Psoas muscle (tissue), 8 donors: Measurements from ENCODE around the gene PLXDC1. TPM values are rescaled to one million over a fixed set of nuclear protein-coding genes. Genes with fewer than 3 reads are reported as not detected.

ENCODE experiments used
- ATAC-seq, 4 donors: fragments of 200-7000 bp; cut with Tn5 transposase; one replicate each; pipeline ENCODE4 v1.9.1; 2020; ENCODE audit warnings: moderate library complexity in 3 of 4, mild to moderate bottlenecking in 2 of 4
- DNase-seq, 2 donors: peaks; one replicate each; pipeline ENCODE4 v3.0.0-alpha.2; 2020
- H3K27ac ChIP-seq: fragments of 200-600 bp; one replicate; pipeline ENCODE4 v1.8.0; 2022
- H3K27me3 ChIP-seq, 3 donors: fragments of 200-600 bp in 1 of 3; one replicate each; pipeline versions ENCODE4 v1.6.1 to v1.8.0; 2013 to 2022; ENCODE audit warnings: low read length in 2 of 3, mild to moderate bottlenecking in 2 of 3, moderate library complexity in 1 of 3; ENCODE audit not compliant: insufficient read depth in 3 of 3
- H3K36me3 ChIP-seq, 2 donors: fragments of 200-600 bp in 1 of 2; one replicate each; pipeline versions ENCODE4 v1.6.1 to v1.8.0; 2013 to 2022; ENCODE audit warnings: low read depth in 1 of 2, mild to moderate bottlenecking in 1 of 2, moderate library complexity in 1 of 2; ENCODE audit not compliant: insufficient read depth in 1 of 2
- H3K4me1 ChIP-seq: fragments of 200-600 bp; one replicate; pipeline ENCODE4 v1.8.0; 2022
- H3K4me3 ChIP-seq: fragments of 200-600 bp; one replicate; pipeline ENCODE4 v1.8.0; 2022; ENCODE audit warnings: mild to moderate bottlenecking
- H3K9me3 ChIP-seq: fragments of 200-600 bp; one replicate; pipeline ENCODE4 v1.8.0; 2022
- whole genome bisulfite sequencing, 3 donors: extraction: QIAGEN DNeasy Blood & Tissue Kit; methylation state at CpG; one replicate each; pipeline versions ENCODE4 v1.1.6 to v1.1.7; 2013; 5-methylcytosine and 5-hydroxymethylcytosine counted together
- intact Hi-C, 2 donors: fragments of 100-400 bp; cut with DNase I; formaldehyde crosslinking; loops; one replicate each; pipeline versions ENCODE4 v1.11.0 to v1.14.2; 2022
- polyA plus RNA-seq, 3 donors: library from polyadenylated mRNA; stranded (reverse); fragments of 200-250 nt; gene quantifications; one replicate each; pipeline ENCODE4 v1.2.3, GENCODE V29; 2013
- total RNA-seq, 4 donors: library from RNA; stranded (reverse); fragmentation: NEBNext Ultra II Directional in 2 of 4; extraction: Animal tissue kit (Norgen Biotek cat#: 25700) in 2 of 4; gene quantifications; one replicate each; pipeline versions ENCODE4 v1.2.1 to v1.2.4, GENCODE V29; 2021 to 2023
- TF ChIP-seq, protein P1 (sequence below): fragments of 200-600 bp; IDR thresholded peaks from one replicate; pipeline ENCODE4 v1.8.0; 2022; ENCODE audit warnings: antibody characterized with exemption
- donor health status: healthy with polysubstance abuse.
- donor health status: DM: no; HTN: no; CAD: no; lungs with moderate emphysema.
- donor health status: Bipolar disorder and iron deficiency.
- donor health status: healthy.
- donor health status: DM: yes; HTN: yes; CAD: no.
- donor health status: DM: no; HTN: no; CAD: no.
- donor health status: DM: no; HTN: no; CAD: no.
- donor health status: DM: yes; HTN: yes; CAD: no.

The PLXDC1 gene
- total and polyA plus RNA-seq, 7 donors = 2.3 to 9.2 (median 3.2) TPM

DNA sequence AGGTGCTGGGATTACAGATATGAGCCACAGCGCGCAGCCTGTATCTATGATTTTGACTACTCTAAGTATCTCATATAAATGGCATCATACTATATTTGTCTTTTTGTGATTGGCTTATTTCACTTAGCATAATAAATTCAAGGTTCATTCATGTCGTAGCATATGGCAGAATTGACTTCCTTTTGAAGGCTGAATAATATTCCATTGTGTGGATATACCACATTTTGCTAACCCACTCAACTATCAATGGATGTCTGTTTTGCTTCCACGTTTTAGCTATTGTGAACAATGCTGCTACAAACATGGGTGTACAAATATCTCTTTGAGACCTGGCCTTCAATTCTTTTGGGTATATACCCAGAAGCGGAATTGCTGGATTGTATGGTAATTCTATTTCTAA is 10.1 kb downstream of the PLXDC1 start:
- no peaks in the 10 kb centered on the region for H3K36me3 ChIP-seq
- WGBS, 3 donors = 97 to 99% (median 98%) methylated on average over 5 of the region's 5 CpGs
- intact Hi-C loops = no loop called here
- ATAC-seq (no peak), DNase-seq (no peak)
- no peaks in the 10 kb centered on the region for H3K27me3 ChIP-seq
- no peaks in the 10 kb centered on the region for H3K4me1 ChIP-seq
- H3K9me3 ChIP-seq = no peaks in the 10 kb centered on the region
- H3K27ac ChIP-seq = no peak overlapping the region
- TF ChIP-seq, protein P1, sequence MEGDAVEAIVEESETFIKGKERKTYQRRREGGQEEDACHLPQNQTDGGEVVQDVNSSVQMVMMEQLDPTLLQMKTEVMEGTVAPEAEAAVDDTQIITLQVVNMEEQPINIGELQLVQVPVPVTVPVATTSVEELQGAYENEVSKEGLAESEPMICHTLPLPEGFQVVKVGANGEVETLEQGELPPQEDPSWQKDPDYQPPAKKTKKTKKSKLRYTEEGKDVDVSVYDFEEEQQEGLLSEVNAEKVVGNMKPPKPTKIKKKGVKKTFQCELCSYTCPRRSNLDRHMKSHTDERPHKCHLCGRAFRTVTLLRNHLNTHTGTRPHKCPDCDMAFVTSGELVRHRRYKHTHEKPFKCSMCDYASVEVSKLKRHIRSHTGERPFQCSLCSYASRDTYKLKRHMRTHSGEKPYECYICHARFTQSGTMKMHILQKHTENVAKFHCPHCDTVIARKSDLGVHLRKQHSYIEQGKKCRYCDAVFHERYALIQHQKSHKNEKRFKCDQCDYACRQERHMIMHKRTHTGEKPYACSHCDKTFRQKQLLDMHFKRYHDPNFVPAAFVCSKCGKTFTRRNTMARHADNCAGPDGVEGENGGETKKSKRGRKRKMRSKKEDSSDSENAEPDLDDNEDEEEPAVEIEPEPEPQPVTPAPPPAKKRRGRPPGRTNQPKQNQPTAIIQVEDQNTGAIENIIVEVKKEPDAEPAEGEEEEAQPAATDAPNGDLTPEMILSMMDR = no peak
- H3K4me3 ChIP-seq = no peak overlapping the region

GRCh38 chr17:39139561-39139960 is 11.9 kb downstream of the PLXDC1 start:
- WGBS, 3 donors = 82 to 91% (median 83%) methylated on average over 9 of the region's 9 CpGs
- no peak overlapping the region for H3K4me3 ChIP-seq
- DNase-seq = no peak
- intact Hi-C loops = no loop called here
- no peaks in the 10 kb centered on the region for H3K27me3 ChIP-seq
- H3K27ac ChIP-seq = no peak overlapping the region
- TF ChIP-seq, protein P1 = no peak
- H3K4me1 ChIP-seq = no peaks in the 10 kb centered on the region
- no peak for ATAC-seq
- H3K36me3 ChIP-seq = no peaks in the 10 kb centered on the region
- no peaks in the 10 kb centered on the region for H3K9me3 ChIP-seq

GRCh38 chr17:39139161-39139511 is 12.3 kb downstream of the PLXDC1 start:
- Histone ChIP-seq H3K36me3 (no peaks in the 10 kb centered on the region), H3K9me3 (no peaks in the 10 kb centered on the region), H3K27me3 (no peaks in the 10 kb centered on the region), H3K4me1 (no peaks in the 10 kb centered on the region), H3K4me3 (no peak overlapping the region), H3K27ac (no peak overlapping the region)
- TF ChIP-seq, protein P1 = no peak
- ATAC-seq (peak in 1 of 4 donors; percentile 32), DNase-seq (no peak)
- 70 to 83% (median 82%) methylated on average over 2 of the region's 2 CpGs for whole genome bisulfite sequencing, 3 donors
- intact Hi-C loops = no loop called here

GRCh38 chr17:39138431-39139160 is 12.8 kb downstream of the PLXDC1 start:
- WGBS, 3 donors = 87 to 91% (median 88%) methylated on average over 13 of the region's 13 CpGs
- H3K27ac ChIP-seq = no peak overlapping the region
- no peaks in the 10 kb centered on the region for H3K27me3 ChIP-seq
- H3K4me3 ChIP-seq = no peak overlapping the region
- ATAC-seq (no peak), DNase-seq (no peak)
- H3K36me3 ChIP-seq = no peaks in the 10 kb centered on the region
- H3K4me1 ChIP-seq = no peaks in the 10 kb centered on the region
- no peaks in the 10 kb centered on the region for H3K9me3 ChIP-seq
- TF ChIP-seq, protein P1 = no peak
- intact Hi-C loops = no loop called here

DNA sequence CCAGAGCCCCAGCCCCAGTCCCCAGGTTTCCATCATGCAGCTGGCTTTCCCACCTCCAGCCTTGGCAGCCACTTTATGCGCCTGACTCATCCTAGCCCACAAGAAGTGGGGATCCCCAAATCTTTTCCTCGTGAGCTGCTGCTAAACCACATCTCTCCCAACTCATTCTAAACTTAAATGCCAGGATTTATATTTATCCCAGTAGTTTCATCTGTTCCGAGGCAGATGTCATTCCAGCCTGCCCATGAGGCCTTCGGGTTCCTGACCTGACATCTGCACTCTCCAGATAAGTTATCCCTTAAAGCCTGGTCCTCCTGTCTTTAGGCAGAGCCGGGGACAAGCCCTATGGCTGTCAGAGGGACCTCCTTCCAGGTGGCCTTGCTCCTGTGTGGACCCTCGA is 16.6 kb downstream of the PLXDC1 start:
- no peak overlapping the region for H3K4me3 ChIP-seq
- no peak overlapping the region for H3K27ac ChIP-seq
- H3K36me3 ChIP-seq = no peaks in the 10 kb centered on the region
- no peaks in the 10 kb centered on the region for H3K4me1 ChIP-seq
- DNase-seq (peak in 1 of 2 donors; percentile 28), ATAC-seq (no peak)
- H3K9me3 ChIP-seq = no peaks in the 10 kb centered on the region
- TF ChIP-seq, protein P1 = no peak
- 62 to 70% (median 68%) methylated on average over 6 of the region's 6 CpGs for WGBS, 3 donors
- H3K27me3 ChIP-seq = no peaks in the 10 kb centered on the region
- intact Hi-C loops = no loop called here
